Mesenchymal stem cell (in vitro differentiated cells and primary cell): ENCODE results near the gene ABCD3.

Source experiments
- DNase-seq: peaks from one replicate; pipeline ENCODE4 v3.0.0-alpha.2; 2013
- H2AFZ ChIP-seq: one replicate; pipeline ENCODE4 v1.6.1; 2013; ENCODE audit warnings: low read depth, mild to moderate bottlenecking, control low read depth, inconsistent platforms, low read length, moderate library complexity
- H2AK5ac ChIP-seq: 2 replicates; pipeline ENCODE4 v1.6.1; 2013; ENCODE audit warnings: low read length, moderate library complexity, mild to moderate bottlenecking, inconsistent platforms; ENCODE audit not compliant: severe bottlenecking
- H2BK120ac ChIP-seq: one replicate; pipeline ENCODE4 v1.6.1; 2013; ENCODE audit warnings: low read depth, mild to moderate bottlenecking, inconsistent platforms, low read length, moderate library complexity
- H2BK12ac ChIP-seq, 2 experiments: one replicate each; pipeline ENCODE4 v1.6.1; 2013; ENCODE audit warnings: inconsistent platforms in 2 of 2, low read length in 2 of 2, mild to moderate bottlenecking in 2 of 2, moderate library complexity in 2 of 2, control low read depth in 1 of 2
- H2BK15ac ChIP-seq: one replicate; pipeline ENCODE4 v1.6.1; 2013; ENCODE audit warnings: mild to moderate bottlenecking, low read depth, inconsistent platforms; ENCODE audit not compliant: poor library complexity, severe bottlenecking
- H2BK5ac ChIP-seq: 2 replicates; pipeline ENCODE4 v1.6.1; 2013; ENCODE audit warnings: low read depth, mild to moderate bottlenecking, low read length, control low read depth, inconsistent platforms; ENCODE audit not compliant: poor library complexity, severe bottlenecking
- H3K14ac ChIP-seq, 2 experiments: one replicate each; pipeline ENCODE4 v1.6.1; 2013; ENCODE audit warnings: inconsistent platforms in 2 of 2, low read length in 2 of 2, control low read depth in 1 of 2, mild to moderate bottlenecking in 1 of 2, moderate library complexity in 1 of 2
- H3K18ac ChIP-seq, 2 experiments: one replicate each; pipeline ENCODE4 v1.6.1; 2013; ENCODE audit warnings: inconsistent platforms in 2 of 2, low read length in 2 of 2, control low read depth in 1 of 2, low read depth in 1 of 2, mild to moderate bottlenecking in 1 of 2
- H3K23ac ChIP-seq, 2 experiments: one replicate each; pipeline ENCODE4 v1.6.1; 2013; ENCODE audit warnings: inconsistent platforms in 2 of 2, low read length in 2 of 2, mild to moderate bottlenecking in 2 of 2, moderate library complexity in 2 of 2, control low read depth in 1 of 2
- H3K27ac ChIP-seq: 2 replicates; pipeline ENCODE4 v1.5.1; 2013; ENCODE audit warnings: mild to moderate bottlenecking, moderate library complexity, low read length, control low read depth, inconsistent platforms; ENCODE audit not compliant: poor library complexity, severe bottlenecking
- H3K27me3 ChIP-seq, 2 experiments: 2 replicates each; pipeline versions ENCODE4 v1.6.1 to v1.7.0; 2013; ENCODE audit warnings: low read length in 2 of 2, mild to moderate bottlenecking in 2 of 2, moderate library complexity in 2 of 2, control low read depth in 1 of 2, inconsistent platforms in 1 of 2; ENCODE audit not compliant: control insufficient read depth in 1 of 2, insufficient read depth in 1 of 2
- H3K36me3 ChIP-seq, 2 experiments: 2 replicates each; pipeline versions ENCODE4 v1.6.1 to v1.7.0; 2013; ENCODE audit warnings: low read length in 2 of 2, control low read depth in 1 of 2, inconsistent platforms in 1 of 2, low read depth in 1 of 2, mild to moderate bottlenecking in 1 of 2; ENCODE audit not compliant: insufficient read depth in 2 of 2, control insufficient read depth in 1 of 2
- H3K4ac ChIP-seq, 2 experiments: one replicate each; pipeline ENCODE4 v1.6.1; 2013; ENCODE audit warnings: inconsistent platforms in 2 of 2, low read length in 2 of 2, mild to moderate bottlenecking in 2 of 2, moderate library complexity in 2 of 2, control low read depth in 1 of 2, low read depth in 1 of 2
- H3K4me1 ChIP-seq: 2 replicates; pipeline ENCODE4 v1.6.1; 2013; ENCODE audit warnings: low read depth, low read length, control low read depth; ENCODE audit not compliant: control insufficient read depth, insufficient read depth
- H3K4me2 ChIP-seq: 2 replicates; pipeline ENCODE4 v1.6.1; 2013; ENCODE audit warnings: low read length, mild to moderate bottlenecking, inconsistent platforms; ENCODE audit not compliant: poor library complexity, severe bottlenecking
- H3K4me3 ChIP-seq, 2 experiments: 2 replicates each; pipeline versions ENCODE4 v1.5.1 to v1.7.0; 2013; ENCODE audit warnings: low read length in 2 of 2, mild to moderate bottlenecking in 2 of 2, control low read depth in 1 of 2, low read depth in 1 of 2; ENCODE audit not compliant: insufficient read depth in 1 of 2
- H3K79me1 ChIP-seq: replicated peaks from 2 replicates; pipeline ENCODE4 v1.6.1; 2013; ENCODE audit warnings: mild to moderate bottlenecking, control low read depth, low read length, inconsistent platforms; ENCODE audit not compliant: poor library complexity, severe bottlenecking
- H3K9ac ChIP-seq: 2 replicates; pipeline ENCODE4 v1.7.0; 2013; ENCODE audit warnings: mild to moderate bottlenecking, low read length, moderate library complexity
- H3K9me3 ChIP-seq: 2 replicates; pipeline ENCODE4 v1.7.0; 2013; ENCODE audit warnings: mild to moderate bottlenecking, low read length; ENCODE audit not compliant: control insufficient read depth
- H4K8ac ChIP-seq: one replicate; pipeline ENCODE4 v1.6.1; 2013; ENCODE audit warnings: inconsistent platforms, mild to moderate bottlenecking, low read length, moderate library complexity
- H4K91ac ChIP-seq: one replicate; pipeline ENCODE4 v1.6.1; 2013; ENCODE audit warnings: mild to moderate bottlenecking, low read length, inconsistent platforms
- WGBS: methylation state at CpG from one replicate; pipeline ENCODE4 v1.1.7; 2013; ENCODE audit warnings: mixed read lengths; 5-methylcytosine and 5-hydroxymethylcytosine counted together

The ABCD3 gene

DNA sequence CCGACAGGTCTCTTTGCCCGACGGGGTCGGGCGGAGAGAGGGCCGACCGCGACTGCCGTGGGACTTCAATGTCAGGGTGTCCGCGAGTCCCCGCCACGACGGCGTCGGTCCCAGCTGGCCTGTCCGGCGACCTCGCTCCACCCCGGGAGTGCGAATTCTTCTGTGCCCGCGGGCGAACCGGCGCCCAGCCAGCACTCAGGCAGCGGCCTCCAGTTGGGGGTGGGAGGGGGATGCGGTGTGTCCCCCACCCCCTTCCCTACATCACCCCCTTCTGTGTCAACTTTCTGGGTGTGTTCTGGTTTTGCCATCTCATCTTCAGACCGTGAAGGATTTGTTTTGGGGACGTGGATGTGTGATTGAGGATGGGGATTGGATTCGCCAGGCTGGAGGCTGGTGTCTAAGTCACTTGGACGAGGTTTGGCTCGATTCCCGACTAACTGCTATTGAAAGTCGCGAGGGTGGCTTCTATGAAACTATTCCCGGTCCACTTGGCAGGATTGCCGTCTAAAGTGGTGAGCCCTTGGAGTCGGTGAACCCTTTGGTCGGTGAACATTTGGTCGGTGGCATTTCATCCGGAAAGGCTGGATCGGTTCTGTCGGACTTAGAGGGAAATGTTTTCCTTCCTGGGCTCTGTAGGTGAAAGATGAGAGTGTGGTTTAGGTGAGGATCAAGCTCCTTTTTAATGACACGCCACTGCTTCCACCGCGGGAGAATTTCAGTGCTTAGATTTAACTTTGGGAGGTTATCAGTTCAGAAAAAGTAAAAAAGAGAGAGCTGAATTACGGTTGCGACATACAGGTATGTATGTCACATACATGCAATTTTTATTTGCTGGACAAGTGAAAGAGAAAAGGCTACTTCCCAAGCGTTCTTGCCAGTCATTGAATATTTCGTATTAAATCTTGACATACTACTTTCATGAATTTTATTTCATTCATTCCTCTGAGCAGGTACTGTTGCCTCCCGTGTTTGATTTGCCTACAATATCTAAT is 771 bp downstream of the ABCD3 start:
- Histone ChIP-seq H3K4me2 (peak overlapping the region; percentile 59), H2BK12ac (peak overlapping the region in 1 of 2 experiments; percentile 68), H4K91ac (peak overlapping the region; percentile 23), H3K4me3 (peak overlapping the region; percentile 90 to 92), H2AFZ (peak overlapping the region; percentile 94), H4K8ac (no peak overlapping the region), H3K79me1 (peaks cover 8% of the 10 kb centered on the region), H3K4ac (peak overlapping the region in 1 of 2 experiments; percentile 93), H2AK5ac (no peak overlapping the region), H3K14ac (peak overlapping the region; percentile 88 to 95), H3K9me3 (no peaks in the 10 kb centered on the region), H2BK120ac (peak overlapping the region; percentile 80), H3K18ac (peak overlapping the region; percentile 47 to 96), H3K27ac (no peak overlapping the region), H3K4me1 (peaks cover 4% of the 10 kb centered on the region), H3K9ac (peak overlapping the region; percentile 92), H2BK15ac (peak overlapping the region; percentile 76), H3K36me3 (no peaks in the 10 kb centered on the region), H3K23ac (peak overlapping the region in 1 of 2 experiments; percentile 9), H3K27me3 (no peaks in the 10 kb centered on the region), H2BK5ac (no peak overlapping the region)
- DNase-seq, result peak; percentile 69
- WGBS, result 10% methylated on average over 23 of the region's 52 CpGs

DNA sequence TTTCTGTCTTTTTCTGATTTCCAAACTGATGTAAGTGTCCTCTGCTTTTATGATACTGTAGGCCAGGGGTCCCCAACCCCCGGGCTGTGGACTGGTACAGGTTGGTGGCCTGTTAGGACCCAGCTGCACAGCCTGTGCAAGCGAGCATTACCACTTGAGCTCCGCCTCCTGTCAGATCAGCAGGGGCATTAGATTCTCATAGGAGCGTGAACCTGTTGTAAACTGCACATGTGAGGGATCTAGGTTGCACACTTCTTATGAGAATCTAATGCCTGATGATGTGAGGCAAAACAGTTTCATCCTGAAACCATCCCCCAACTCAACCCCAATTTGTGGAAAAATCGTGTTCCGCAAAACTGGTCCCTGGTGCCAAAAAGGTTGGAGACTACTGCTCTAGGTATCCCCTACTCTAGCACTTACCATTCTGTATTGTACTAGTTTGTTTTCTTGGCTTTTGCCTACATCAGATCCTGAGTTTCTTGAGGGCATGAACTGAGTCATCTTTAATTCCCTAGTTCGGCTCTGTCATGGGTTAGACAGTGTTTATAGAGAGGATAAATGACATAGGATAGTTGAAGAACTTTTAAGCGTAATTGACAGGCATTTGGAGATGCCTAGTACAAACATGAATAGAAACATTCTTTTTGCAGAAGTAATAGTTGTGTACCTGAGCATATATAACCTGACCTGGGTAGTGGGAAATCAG is 4.1 kb downstream of the ABCD3 start:
- Histone ChIP-seq H3K36me3 (no peaks in the 10 kb centered on the region), H3K4me1 (peaks cover 6% of the 10 kb centered on the region), H3K9me3 (no peaks in the 10 kb centered on the region), H3K14ac (peak overlapping the region in 1 of 2 experiments; percentile 7), H3K79me1 (peaks cover 15% of the 10 kb centered on the region), H3K4me2 (no peak overlapping the region), H4K91ac (no peak overlapping the region), H3K27me3 (no peaks in the 10 kb centered on the region), H3K18ac (no peak overlapping the region), H3K23ac (no peak overlapping the region), H2BK12ac (no peak overlapping the region), H4K8ac (peak overlapping the region; percentile 10), H2BK5ac (no peak overlapping the region), H3K4ac (no peak overlapping the region), H3K27ac (no peak overlapping the region), H3K4me3 (no peak overlapping the region), H3K9ac (no peak overlapping the region), H2BK120ac (no peak overlapping the region), H2BK15ac (no peak overlapping the region), H2AK5ac (peak overlapping the region; percentile 32), H2AFZ (no peak overlapping the region)
- 88% methylated on average over 8 of the region's 8 CpGs for WGBS
- DNase-seq, result peak; percentile 25

DNA sequence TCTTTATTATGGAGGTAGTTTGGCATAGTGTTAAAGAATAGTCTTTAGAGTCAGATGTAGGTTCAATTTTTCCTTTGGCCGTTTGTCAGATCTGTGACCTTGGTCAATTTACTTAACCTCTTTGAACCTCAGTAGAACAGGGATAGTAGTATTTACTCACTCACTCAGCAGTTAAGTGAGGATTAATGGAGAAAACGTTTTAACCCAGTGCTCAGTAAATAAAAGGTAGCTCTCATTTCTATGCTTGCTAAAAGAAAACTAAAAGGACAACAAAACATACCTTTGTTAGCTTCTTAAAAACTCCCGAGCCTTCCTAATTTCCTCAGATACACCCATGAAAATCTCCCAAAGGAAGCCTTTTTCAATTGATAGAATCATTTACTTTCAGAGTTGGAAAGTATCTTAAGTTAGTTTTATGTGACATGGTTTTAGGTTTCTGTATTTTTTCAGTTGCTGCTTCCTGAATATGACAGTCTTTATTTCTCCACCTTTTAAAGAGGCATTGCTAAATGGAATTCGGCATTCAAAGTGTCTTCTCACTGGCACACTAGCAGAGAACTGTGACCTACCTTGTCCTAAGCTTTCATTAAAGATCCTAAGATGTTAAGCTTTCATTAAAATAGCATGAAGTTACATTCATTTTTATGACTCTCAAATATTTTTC is 7.8 kb downstream of the ABCD3 start:
- H3K9ac ChIP-seq, result no peak overlapping the region
- H2BK15ac ChIP-seq, result no peak overlapping the region
- WGBS, result 100% methylated on average over 1 of the region's 4 CpGs
- no peak overlapping the region for H4K8ac ChIP-seq
- no peak overlapping the region for H3K27ac ChIP-seq
- H3K4me1 ChIP-seq, result peaks cover 7% of the 10 kb centered on the region
- no peak overlapping the region for H3K4ac ChIP-seq
- H3K9me3 ChIP-seq, result no peaks in the 10 kb centered on the region
- no peak overlapping the region for H2AK5ac ChIP-seq
- no peak overlapping the region for H3K4me3 ChIP-seq
- H3K23ac ChIP-seq, result no peak overlapping the region
- H3K36me3 ChIP-seq, result peaks cover 0 to 3% of the 10 kb centered on the region in 2 experiments
- no peak for DNase-seq
- no peak overlapping the region for H3K4me2 ChIP-seq
- no peak overlapping the region for H3K14ac ChIP-seq
- no peak overlapping the region for H4K91ac ChIP-seq
- H2AFZ ChIP-seq, result no peak overlapping the region
- H2BK120ac ChIP-seq, result no peak overlapping the region
- no peak overlapping the region for H3K18ac ChIP-seq
- no peaks in the 10 kb centered on the region for H3K27me3 ChIP-seq
- no peak overlapping the region for H2BK12ac ChIP-seq
- no peak overlapping the region for H2BK5ac ChIP-seq
- peaks cover 26% of the 10 kb centered on the region for H3K79me1 ChIP-seq
